22Rv1 (cell line): ENCODE data around the gene DOK1.

ENCODE experiments used
- H3K27ac ChIP-seq: fragments of 450-650 bp; 2 replicates; pipeline ENCODE4 v1.5.1; 2017
- ZFX ChIP-seq: fragments of 450-650 bp; IDR thresholded peaks from 2 replicates; pipeline ENCODE4 v1.6.1; 2017; ENCODE audit warnings: antibody characterized with exemption, borderline replicate concordance
- TF ChIP-seq, protein P1 (sequence below): fragments of 450-650 bp; IDR thresholded peaks from 2 replicates; pipeline ENCODE4 v1.5.1; 2017; ENCODE audit warnings: mild to moderate bottlenecking

The DOK1 gene

DNA sequence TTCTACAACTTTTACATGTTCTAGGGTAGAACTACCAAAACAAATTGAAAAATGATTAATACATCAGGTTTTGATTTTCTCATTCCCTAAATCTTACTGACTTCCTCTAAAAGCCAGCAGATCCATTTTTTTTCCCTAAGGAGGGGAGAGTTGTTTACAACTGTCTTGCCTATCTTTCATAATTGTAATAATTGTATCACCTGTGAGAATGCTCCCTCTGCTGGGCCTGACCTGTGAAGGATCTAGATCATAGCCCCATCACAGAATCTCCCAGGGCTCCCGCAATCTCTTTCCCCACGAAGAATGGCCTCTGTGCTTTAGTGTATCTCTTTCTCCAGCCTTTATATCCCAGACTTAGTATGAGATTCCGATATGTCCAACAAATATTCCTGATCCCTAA is 9.9 kb upstream of the DOK1 start:
- TF ChIP-seq ZFX: no peak
- TF ChIP-seq, protein P1, sequence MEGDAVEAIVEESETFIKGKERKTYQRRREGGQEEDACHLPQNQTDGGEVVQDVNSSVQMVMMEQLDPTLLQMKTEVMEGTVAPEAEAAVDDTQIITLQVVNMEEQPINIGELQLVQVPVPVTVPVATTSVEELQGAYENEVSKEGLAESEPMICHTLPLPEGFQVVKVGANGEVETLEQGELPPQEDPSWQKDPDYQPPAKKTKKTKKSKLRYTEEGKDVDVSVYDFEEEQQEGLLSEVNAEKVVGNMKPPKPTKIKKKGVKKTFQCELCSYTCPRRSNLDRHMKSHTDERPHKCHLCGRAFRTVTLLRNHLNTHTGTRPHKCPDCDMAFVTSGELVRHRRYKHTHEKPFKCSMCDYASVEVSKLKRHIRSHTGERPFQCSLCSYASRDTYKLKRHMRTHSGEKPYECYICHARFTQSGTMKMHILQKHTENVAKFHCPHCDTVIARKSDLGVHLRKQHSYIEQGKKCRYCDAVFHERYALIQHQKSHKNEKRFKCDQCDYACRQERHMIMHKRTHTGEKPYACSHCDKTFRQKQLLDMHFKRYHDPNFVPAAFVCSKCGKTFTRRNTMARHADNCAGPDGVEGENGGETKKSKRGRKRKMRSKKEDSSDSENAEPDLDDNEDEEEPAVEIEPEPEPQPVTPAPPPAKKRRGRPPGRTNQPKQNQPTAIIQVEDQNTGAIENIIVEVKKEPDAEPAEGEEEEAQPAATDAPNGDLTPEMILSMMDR: peak; percentile 69
- H3K27ac ChIP-seq: no peak overlapping the region

DNA sequence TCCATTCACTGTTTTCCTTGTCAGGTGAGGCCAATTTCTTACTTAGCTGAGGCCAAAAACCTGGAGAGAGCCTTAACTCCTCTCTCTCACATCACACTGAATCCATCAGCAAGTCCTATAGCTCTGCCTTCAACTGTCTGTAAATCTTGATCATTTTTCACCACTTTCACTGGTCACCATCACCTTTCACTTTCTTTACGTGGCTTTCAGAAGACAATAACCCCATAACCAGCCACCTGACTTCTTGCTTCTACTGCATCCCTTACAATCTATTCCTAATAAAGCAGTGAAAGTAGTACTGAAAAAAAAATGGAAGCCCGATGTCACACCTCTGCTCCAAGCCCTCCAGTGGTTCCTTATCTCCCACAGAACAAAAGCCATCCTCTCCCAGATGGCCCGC is 8.5 kb upstream of the DOK1 start:
- H3K27ac ChIP-seq: no peak overlapping the region
- TF ChIP-seq ZFX: no peak

DNA sequence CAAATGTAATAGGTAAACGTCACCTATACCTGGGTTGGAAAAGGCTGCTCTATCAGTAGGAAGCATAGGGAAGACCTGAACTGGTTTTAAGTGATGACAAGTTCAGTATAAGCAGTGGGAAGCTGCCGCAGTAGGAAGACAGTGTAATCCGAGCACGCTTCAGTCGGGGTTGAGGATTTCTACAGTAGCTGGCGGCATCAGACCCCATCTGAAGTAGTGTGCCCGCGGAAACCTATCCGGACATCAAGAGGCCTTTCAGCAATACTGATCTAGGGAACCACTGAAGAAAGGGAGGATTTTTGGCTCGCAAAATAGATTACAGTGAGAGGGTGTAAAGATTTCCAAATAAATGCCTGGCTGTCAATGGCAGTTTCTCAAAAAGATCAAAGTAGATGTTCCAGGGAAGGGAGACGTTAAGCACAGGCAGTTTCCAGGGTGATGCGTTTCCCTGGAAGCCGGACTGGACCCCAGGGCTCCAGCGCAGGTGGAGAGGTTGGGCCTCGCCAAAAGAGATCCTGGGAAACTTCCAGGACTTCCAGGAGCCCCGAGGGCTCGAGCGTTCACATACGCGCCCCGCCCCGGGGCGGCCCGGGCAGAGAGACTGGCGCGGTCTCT is 6.1 kb upstream of the DOK1 start:
- TF ChIP-seq ZFX: no peak
- TF ChIP-seq, protein P1: no peak
- H3K27ac ChIP-seq: peak overlapping the region; percentile 87

DNA sequence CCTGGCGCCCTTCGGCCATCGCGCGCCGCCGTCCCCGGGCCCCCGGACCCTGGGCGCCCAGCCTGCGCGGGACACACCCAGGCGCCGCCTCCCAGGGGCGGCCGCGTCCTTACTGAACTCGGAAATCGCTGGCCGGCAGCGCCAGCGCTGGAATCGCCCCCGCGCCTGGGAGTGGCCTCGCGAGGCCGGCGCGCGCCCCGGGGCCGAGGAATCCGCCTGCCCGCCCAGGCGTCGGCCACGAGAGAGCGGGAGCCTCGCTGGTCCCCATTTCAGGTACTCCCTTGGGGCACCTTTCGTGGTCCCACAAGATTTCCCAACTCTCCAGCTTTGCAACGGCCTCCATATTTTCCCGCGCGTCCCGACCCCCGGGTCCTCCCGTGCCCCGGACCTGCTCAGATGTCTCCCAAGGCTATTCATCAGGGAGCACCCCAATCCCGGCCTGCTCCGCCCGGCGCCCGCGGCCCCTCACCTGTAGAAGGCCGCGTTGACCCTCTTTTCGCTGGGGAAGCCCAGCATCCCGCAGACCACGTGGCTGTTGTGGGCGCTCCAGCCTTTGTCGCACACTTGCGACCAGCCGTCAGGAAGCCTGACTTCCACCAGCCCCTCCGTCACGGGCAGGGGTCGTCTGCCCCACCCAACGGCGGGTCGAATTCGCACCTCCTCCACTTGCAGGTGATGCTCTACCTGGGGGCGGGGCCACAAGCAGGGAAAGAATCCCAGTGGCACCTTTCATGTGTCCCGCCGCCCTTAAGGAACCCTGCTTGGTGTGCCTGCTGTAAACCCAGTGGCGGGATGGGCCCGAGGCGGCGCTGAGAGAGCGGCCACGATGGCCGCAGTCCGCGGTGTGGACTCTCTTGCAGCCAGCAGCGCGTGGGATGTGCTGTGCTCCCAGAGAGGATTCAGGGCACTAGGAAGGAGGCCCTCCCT is 5.4 kb upstream of the DOK1 start:
- TF ChIP-seq ZFX: no peak
- TF ChIP-seq, protein P1: 0 out of 2 replicates have a peak, but pooled peaks have one; percentile 4
- peak overlapping the region; percentile 87 for H3K27ac ChIP-seq

DNA sequence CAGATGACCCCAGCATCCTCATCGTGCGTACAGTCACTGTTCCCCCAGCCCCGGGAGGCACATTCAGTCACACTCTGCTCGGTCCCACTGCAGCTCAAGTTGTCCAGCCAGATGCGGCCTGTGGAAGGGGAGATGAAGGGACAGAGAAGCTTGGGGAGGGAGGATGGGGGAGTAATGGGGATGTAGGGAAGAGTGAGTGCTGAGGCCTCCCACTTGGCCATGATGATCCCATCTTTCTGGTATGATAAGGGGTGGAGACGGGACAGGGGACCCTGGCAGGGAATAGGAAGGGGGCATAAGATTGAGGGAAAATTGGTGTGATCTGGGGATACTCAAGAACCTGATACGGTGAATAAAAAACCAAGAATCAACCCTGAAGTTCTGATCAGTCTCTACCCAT is 4.3 kb upstream of the DOK1 start:
- peak overlapping the region; percentile 87 for H3K27ac ChIP-seq
- TF ChIP-seq, protein P1: no peak
- TF ChIP-seq ZFX: no peak

DNA sequence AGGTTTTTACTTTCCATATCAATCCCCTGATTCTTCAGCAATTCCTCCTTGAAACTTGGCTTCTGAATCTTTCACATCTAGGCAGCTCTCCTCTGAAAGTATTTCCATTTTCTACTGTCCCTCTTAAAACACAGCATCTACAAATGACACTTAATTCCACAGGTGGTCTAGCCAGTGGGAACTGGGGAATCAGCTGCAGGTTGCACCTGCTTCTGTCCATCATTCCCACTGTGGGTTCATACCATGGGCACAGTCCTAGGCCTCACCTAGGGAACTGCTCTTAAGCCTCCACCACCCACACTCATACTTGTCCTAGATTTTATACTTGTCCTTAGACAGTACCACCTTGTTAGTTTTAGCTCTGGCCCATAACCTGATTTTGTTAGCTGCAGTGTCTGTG is 3.0 kb upstream of the DOK1 start:
- no peak overlapping the region for H3K27ac ChIP-seq
- TF ChIP-seq, protein P1: no peak
- TF ChIP-seq ZFX: no peak

DNA sequence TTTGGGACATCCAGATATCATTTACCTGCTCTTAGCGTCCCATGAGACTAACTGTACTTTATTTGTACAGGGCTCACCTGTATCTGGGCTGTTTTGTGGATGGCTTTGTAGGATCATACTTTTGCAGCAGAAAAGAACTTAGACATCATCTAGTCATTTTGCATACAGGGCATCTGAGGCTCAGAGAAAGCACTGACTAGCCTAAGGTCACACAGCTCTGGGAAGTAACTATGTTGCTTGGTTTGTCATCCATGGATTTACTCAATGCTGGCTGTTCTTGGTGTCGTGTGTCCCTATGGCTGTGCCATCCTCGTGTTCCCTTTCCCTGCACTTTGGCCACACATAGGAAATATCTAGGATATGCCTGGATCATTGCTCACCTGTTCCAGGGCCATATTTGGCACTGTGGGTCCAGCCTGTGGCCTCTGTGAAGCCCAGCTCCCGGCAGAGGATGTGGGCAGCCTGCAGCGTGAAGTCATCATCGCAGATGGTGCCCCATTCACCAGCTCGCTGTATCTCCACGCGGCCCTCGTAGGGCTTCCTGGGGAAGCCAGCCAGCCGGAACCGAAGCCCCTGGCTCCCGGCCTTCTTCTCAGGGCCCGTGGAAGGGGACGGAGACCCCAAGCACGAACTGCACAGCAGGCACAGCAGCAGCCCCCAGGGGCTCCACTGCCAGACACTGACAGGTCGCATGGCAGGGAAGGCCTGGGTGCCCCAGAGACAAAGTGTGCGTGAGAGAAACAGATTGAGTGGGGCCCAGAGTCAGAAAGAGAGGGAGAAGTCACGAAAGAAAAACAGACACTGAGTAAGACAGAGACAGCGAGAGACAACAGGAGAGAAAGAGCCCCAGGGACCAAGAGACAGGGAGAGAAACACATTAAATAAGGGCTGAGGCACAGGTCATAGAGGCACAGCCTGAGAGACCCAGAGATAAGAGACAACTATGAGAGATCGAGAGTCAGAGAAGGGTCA is 2.3 kb upstream of the DOK1 start:
- H3K27ac ChIP-seq: no peak overlapping the region
- no peak for TF ChIP-seq ZFX
- TF ChIP-seq, protein P1: no peak
